Measurements from ENCODE around the gene RFX2. TPM values are rescaled to one million over a fixed set of nuclear protein-coding genes. Genes with fewer than 3 reads are reported as not detected.
"Not testable (repeated sequence)": the region's sequence is repeated elsewhere in the genome, so short reads cannot be mapped to it uniquely, and the experiment has no call there.

The RFX2 gene
- total and polyA plus RNA-seq, 2 experiments from 2014 or later: 2.3 to 4.9 TPM

DNA sequence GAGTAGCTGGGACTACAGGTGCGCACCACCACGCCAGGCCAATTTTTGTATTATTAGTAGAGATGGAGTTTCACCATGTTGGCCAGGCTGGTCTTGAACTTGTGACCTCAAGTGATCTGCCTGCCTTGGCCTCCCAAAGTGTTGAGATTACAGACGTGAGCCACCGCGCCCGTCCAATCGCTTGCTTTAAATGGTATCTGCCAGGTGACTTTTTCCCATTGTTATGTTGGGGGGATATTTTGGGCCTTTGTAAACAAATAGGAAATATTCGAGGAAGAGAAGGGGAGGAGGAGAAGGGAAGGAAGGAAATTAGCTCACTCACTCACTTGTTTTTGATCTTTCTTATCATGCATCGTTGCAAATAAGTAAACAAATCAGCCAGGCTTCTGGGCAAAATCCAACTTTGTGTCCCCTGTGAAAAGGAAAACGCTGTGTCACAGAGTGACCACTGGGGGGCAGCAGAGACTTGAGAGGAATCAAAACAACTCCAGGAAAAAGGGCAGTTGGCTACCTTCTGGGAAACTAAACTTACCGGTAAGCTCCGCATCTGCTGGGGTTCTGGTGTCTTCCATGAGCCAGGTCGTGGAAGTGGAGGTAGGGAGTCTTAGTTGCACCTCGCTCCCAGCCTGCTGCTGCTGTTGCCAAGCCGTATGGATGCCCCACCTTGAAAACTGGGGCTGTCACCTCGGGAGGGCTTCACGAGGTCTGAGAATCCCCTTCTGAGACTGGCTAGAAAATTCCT, 123.1 kb downstream of the RFX2 start:
- TF ChIP-seq EZH2phosphoT487 (IDR thresholded peaks at IDR 0.05; ENCODE audit: low read depth, severe bottlenecking, unreplicated experiment): no peak
- TF ChIP-seq, protein P1, sequence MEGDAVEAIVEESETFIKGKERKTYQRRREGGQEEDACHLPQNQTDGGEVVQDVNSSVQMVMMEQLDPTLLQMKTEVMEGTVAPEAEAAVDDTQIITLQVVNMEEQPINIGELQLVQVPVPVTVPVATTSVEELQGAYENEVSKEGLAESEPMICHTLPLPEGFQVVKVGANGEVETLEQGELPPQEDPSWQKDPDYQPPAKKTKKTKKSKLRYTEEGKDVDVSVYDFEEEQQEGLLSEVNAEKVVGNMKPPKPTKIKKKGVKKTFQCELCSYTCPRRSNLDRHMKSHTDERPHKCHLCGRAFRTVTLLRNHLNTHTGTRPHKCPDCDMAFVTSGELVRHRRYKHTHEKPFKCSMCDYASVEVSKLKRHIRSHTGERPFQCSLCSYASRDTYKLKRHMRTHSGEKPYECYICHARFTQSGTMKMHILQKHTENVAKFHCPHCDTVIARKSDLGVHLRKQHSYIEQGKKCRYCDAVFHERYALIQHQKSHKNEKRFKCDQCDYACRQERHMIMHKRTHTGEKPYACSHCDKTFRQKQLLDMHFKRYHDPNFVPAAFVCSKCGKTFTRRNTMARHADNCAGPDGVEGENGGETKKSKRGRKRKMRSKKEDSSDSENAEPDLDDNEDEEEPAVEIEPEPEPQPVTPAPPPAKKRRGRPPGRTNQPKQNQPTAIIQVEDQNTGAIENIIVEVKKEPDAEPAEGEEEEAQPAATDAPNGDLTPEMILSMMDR (IDR thresholded peaks at IDR 0.05; ENCODE audit: poor library complexity): peak; percentile 93
- H2AFZ ChIP-seq: no peak overlapping the region
- H3K27ac ChIP-seq: no peak overlapping the region
- H3K9me2 ChIP-seq (replicated peaks; ENCODE audit: insufficient read depth): no peaks in the 10 kb centered on the region
- no peaks in the 10 kb centered on the region for H4K20me1 ChIP-seq (ENCODE audit: insufficient read depth, poor library complexity, severe bottlenecking)
- no peaks in the 10 kb centered on the region for H3K36me3 ChIP-seq (replicated peaks; ENCODE audit: insufficient read depth, low read depth)
- no peak overlapping the region for H3K4me3 ChIP-seq
- DNase-seq (ENCODE audit: low spot score): peak; percentile 93
- WGBS (ENCODE audit: low lambda C conversion rate, missing lambda C conversion rate): 33% methylated on average over 17 of the region's 17 CpGs
- H3K27me3 ChIP-seq: no peaks in the 10 kb centered on the region
- H3K4me1 ChIP-seq (ENCODE audit: insufficient read depth): no peaks in the 10 kb centered on the region
- H3K79me2 ChIP-seq: no peaks in the 10 kb centered on the region
- no peaks in the 10 kb centered on the region for H3K9me3 ChIP-seq (ENCODE audit: low read depth)
- H3K4me2 ChIP-seq: peak overlapping the region; percentile 64

DNA sequence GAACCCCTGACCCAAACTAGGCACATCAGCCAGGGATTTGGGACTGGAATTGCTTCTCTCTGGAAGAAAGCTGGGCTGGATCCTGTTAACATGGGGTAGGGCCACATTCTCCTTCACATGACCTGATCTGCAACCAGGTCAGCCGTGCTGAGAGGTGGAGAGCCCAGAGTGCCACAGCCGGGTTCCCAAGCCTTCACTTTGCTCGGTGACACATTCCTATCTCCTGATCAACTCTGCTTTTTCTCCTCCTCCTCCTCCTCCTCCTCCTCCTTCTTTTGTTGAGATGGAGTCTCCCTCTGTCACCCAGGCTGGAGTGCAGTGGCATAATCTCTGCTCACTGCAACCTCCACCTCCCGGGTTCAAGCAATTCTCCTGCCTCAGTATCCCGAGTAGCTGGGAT, 124.5 kb downstream of the RFX2 start:
- not testable (repeated sequence) for H3K36me3 ChIP-seq (replicated peaks; ENCODE audit: insufficient read depth, low read depth); DNase-seq (ENCODE audit: low spot score); H3K79me2 ChIP-seq; H2AFZ ChIP-seq; H3K9me3 ChIP-seq (ENCODE audit: low read depth); H3K9me2 ChIP-seq (replicated peaks; ENCODE audit: insufficient read depth); H3K4me1 ChIP-seq (ENCODE audit: insufficient read depth); H3K4me2 ChIP-seq; H3K27me3 ChIP-seq; H3K4me3 ChIP-seq; H4K20me1 ChIP-seq (ENCODE audit: insufficient read depth, poor library complexity, severe bottlenecking)
- WGBS (ENCODE audit: low lambda C conversion rate, missing lambda C conversion rate): 89% methylated on average over 5 of the region's 5 CpGs
- H3K27ac ChIP-seq: peak overlapping the region; percentile 79

DNA sequence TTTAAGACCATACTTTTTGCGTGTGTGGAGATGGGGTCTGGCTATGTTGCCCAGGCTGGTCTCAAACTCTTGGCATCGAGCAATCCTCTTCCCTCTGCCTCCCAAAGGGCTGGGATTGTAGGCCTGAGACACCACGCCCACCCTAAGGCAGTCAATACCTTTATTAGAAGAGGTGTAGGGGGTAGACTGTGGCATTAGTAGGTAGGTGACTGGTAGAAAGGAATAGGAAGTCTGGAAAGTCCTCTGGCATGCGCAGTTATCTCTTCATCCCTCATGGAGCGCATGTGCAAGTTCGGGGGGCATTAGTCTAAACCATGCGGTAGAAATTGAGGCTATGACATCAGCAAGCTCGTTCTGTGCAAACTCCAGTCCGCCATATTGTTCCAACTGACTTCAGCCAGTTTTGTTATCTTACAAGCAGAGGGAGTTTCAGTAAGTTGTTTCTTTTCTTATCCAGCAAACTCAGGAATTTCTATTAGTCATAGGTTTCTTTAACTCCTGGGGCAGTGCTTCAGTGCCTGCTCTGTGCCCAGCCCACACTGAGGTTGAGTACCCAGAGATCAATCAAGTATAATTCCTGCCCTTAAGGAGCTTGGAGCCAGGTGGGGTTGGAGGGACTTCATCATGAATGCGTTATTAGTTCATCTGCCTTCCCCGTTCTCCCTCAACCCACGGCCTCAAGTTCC, 125.1 kb downstream of the RFX2 start:
- Histone ChIP-seq H3K4me2 (no peak overlapping the region), H3K4me1 (ENCODE audit: insufficient read depth) (no peaks in the 10 kb centered on the region), H3K27me3 (no peaks in the 10 kb centered on the region), H3K4me3 (no peak overlapping the region), H3K9me2 (replicated peaks; ENCODE audit: insufficient read depth) (no peaks in the 10 kb centered on the region), H3K9me3 (ENCODE audit: low read depth) (no peaks in the 10 kb centered on the region), H3K27ac (peak overlapping the region; percentile 79), H3K36me3 (replicated peaks; ENCODE audit: insufficient read depth, low read depth) (no peaks in the 10 kb centered on the region), H2AFZ (no peak overlapping the region), H4K20me1 (ENCODE audit: insufficient read depth, poor library complexity, severe bottlenecking) (no peaks in the 10 kb centered on the region), H3K79me2 (no peaks in the 10 kb centered on the region)
- 85% methylated on average over 12 of the region's 12 CpGs for WGBS (ENCODE audit: low lambda C conversion rate, missing lambda C conversion rate)
- peak; percentile 51 for DNase-seq (ENCODE audit: low spot score)
- TF ChIP-seq EZH2phosphoT487 (IDR thresholded peaks at IDR 0.05; ENCODE audit: low read depth, severe bottlenecking, unreplicated experiment) (no peak), EZH2 (IDR thresholded peaks at IDR 0.05; ENCODE audit: borderline replicate concordance) (no peak)

DNA sequence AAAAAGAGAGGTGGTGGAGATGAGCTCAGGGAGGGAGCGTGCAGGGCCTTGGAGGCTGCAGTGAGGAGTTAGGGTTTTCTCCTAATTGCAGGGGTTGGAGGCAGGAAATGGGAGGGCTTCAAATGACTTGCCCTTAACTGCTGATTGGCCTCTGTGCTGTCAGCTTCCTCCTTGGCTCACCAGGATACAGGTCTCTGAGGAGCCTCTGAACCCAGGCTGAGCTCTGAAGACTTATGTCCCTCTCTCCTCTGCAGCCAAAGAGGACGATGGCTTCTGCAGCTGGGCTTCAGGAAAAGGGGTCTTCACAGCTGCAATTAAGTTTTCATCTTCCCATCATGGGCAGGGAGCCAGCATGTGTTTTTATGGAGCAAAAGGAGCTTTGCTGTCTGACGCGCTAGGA, 125.7 kb downstream of the RFX2 start:
- H4K20me1 ChIP-seq (ENCODE audit: insufficient read depth, poor library complexity, severe bottlenecking): no peaks in the 10 kb centered on the region
- H3K9me2 ChIP-seq (replicated peaks; ENCODE audit: insufficient read depth): no peaks in the 10 kb centered on the region
- H3K4me2 ChIP-seq: no peak overlapping the region
- no peak for TF ChIP-seq EZH2 (IDR thresholded peaks at IDR 0.05; ENCODE audit: borderline replicate concordance)
- TF ChIP-seq EZH2phosphoT487 (IDR thresholded peaks at IDR 0.05; ENCODE audit: low read depth, severe bottlenecking, unreplicated experiment): no peak
- TF ChIP-seq, protein P1 (IDR thresholded peaks at IDR 0.05; ENCODE audit: poor library complexity): no peak
- peaks cover 4% of the 10 kb centered on the region for H3K4me1 ChIP-seq (ENCODE audit: insufficient read depth)
- H3K4me3 ChIP-seq: no peak overlapping the region
- 91% methylated on average over 4 of the region's 4 CpGs for WGBS (ENCODE audit: low lambda C conversion rate, missing lambda C conversion rate)
- H3K79me2 ChIP-seq: peaks cover 1% of the 10 kb centered on the region
- no peaks in the 10 kb centered on the region for H3K9me3 ChIP-seq (ENCODE audit: low read depth)
- no peaks in the 10 kb centered on the region for H3K36me3 ChIP-seq (replicated peaks; ENCODE audit: insufficient read depth, low read depth)
- H3K27ac ChIP-seq: peak overlapping the region; percentile 79
- no peak overlapping the region for H2AFZ ChIP-seq
- H3K27me3 ChIP-seq: no peaks in the 10 kb centered on the region
- DNase-seq (ENCODE audit: low spot score): no peak
